ENCODE data around the gene ST8SIA1.

DNA sequence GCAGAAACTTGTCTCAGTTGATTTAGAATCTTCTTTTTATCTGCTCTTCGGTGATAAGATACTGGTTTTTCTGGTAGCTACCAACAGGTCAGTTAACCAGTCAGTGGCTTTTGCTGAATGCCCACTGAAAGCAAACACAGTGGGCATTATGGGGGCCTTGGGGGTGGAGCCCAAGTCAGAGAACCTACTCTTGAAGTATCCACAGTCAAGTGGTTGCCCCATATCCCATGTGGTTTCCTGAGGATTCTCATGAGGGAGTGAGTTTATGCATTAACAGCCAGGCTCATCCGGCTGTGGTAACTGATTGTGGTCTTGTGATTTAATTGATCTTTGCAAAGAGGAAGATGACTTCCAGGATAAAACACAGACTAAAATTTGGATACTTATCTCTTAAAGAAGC is 83.7 kb downstream of the ST8SIA1 start:
- TF ChIP-seq, protein P1, sequence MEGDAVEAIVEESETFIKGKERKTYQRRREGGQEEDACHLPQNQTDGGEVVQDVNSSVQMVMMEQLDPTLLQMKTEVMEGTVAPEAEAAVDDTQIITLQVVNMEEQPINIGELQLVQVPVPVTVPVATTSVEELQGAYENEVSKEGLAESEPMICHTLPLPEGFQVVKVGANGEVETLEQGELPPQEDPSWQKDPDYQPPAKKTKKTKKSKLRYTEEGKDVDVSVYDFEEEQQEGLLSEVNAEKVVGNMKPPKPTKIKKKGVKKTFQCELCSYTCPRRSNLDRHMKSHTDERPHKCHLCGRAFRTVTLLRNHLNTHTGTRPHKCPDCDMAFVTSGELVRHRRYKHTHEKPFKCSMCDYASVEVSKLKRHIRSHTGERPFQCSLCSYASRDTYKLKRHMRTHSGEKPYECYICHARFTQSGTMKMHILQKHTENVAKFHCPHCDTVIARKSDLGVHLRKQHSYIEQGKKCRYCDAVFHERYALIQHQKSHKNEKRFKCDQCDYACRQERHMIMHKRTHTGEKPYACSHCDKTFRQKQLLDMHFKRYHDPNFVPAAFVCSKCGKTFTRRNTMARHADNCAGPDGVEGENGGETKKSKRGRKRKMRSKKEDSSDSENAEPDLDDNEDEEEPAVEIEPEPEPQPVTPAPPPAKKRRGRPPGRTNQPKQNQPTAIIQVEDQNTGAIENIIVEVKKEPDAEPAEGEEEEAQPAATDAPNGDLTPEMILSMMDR (IDR thresholded peaks at IDR 0.05) = no peak
- no peak for TF ChIP-seq POLR2A (IDR thresholded peaks at IDR 0.05)

Measured in lower leg skin (tissue), 3 donors.